Muscle layer of colon (tissue), 2 donors: ENCODE results near the gene ATP5PF.

Source experiments
- H3K27ac ChIP-seq: one replicate; pipeline ENCODE4 v1.7.0; 2013; ENCODE audit warnings: low read depth, mild to moderate bottlenecking, low read length, moderate library complexity
- H3K27me3 ChIP-seq, 2 donors: one replicate each; pipeline ENCODE4 v1.7.0; 2013; ENCODE audit warnings: low read length in 2 of 2, mild to moderate bottlenecking in 2 of 2; ENCODE audit not compliant: insufficient read depth in 2 of 2, control insufficient read depth in 1 of 2
- H3K36me3 ChIP-seq: one replicate; pipeline ENCODE4 v1.7.0; 2013; ENCODE audit warnings: mild to moderate bottlenecking, low read length; ENCODE audit not compliant: insufficient read depth
- H3K4me1 ChIP-seq: one replicate; pipeline ENCODE4 v1.7.0; 2013; ENCODE audit warnings: mild to moderate bottlenecking, low read length; ENCODE audit not compliant: insufficient read depth
- H3K4me3 ChIP-seq, 2 donors: one replicate each; pipeline ENCODE4 v1.7.0; 2013; ENCODE audit warnings: low read length in 2 of 2, low read depth in 1 of 2, mild to moderate bottlenecking in 1 of 2, moderate library complexity in 1 of 2
- H3K9ac ChIP-seq: one replicate; pipeline ENCODE4 v1.7.0; 2013; ENCODE audit warnings: low read length
- H3K9me3 ChIP-seq: one replicate; pipeline ENCODE4 v1.7.0; 2013; ENCODE audit warnings: mild to moderate bottlenecking, low read length
- donor health status: abdominal sarcoma.
- donor health status: Adenocarcinoma of cecum.

ATP5PF gene

DNA sequence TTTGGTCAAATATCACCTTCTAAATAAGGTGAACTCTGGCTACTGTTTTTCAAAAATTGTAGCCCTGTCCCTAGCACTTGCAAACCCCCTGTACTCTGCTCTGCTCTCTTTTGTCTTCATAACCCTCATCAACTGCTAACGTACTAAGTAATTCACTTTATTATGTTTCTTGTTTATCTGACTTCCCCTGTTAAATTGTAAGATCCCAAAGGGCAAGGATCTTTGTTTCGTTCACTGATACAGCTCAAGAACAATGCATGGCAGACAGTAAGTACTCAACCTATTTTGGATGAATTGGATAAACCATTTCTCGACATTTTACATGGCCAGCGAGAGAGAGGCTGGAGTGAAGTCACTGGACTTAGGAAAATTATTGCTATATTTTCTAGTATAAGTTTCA lies 46.9 kb downstream of the ATP5PF start:
- H3K36me3 ChIP-seq: peaks cover 5% of the 10 kb centered on the region
- H3K9me3 ChIP-seq: no peaks in the 10 kb centered on the region
- H3K27ac ChIP-seq: no peak overlapping the region
- H3K9ac ChIP-seq: no peak overlapping the region
- H3K27me3 ChIP-seq: no peaks in the 10 kb centered on the region
- H3K4me3 ChIP-seq: no peak overlapping the region
- peaks cover 7% of the 10 kb centered on the region for H3K4me1 ChIP-seq

GRCh38 chr21:25682382-25682781 lies 52.3 kb downstream of the ATP5PF start:
- Histone ChIP-seq H3K27me3 (no peaks in the 10 kb centered on the region), H3K4me3 (no peak overlapping the region), H3K27ac (no peak overlapping the region), H3K4me1 (peaks cover 7% of the 10 kb centered on the region), H3K9me3 (no peaks in the 10 kb centered on the region), H3K36me3 (no peaks in the 10 kb centered on the region), H3K9ac (no peak overlapping the region)

DNA sequence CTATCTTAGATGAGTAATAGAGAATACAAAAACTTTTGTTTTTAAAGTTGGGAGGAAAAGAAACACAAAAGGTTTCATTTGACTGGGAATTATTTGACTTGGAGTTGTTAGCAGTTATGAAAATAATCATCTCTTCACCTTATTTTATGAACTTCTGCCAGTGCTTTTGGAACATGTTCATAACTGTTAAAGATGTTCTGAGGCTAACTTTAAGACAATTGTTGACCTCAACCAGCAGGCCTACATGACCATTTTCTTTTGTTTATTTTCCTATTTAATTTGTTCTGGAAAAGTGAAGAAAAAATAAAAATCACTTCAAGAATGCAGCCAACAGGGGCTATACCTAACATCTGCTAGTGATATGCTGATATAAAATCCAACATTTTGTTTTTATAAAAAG lies 58.3 kb downstream of the ATP5PF start:
- no peak overlapping the region for H3K9ac ChIP-seq

More for the DNA sequence above, 58.3 kb downstream of the ATP5PF start:
- Histone ChIP-seq H3K27ac (no peak overlapping the region), H3K4me1 (no peaks in the 10 kb centered on the region), H3K9me3 (no peaks in the 10 kb centered on the region), H3K36me3 (no peaks in the 10 kb centered on the region), H3K27me3 (no peaks in the 10 kb centered on the region), H3K4me3 (no peak overlapping the region)
